WERI-Rb-1 (cell line): ENCODE data around the gene SLCO1A2.

Experiments
- DNase-seq: peaks from one replicate; pipeline ENCODE4 v3.0.0-alpha.2; 2020
- H3K27ac ChIP-seq: fragments of 250-450 bp; sonication (Bioruptor Pico); 2 replicates; pipeline ENCODE4 v1.5.1; 2020; ENCODE audit warnings: mild to moderate bottlenecking, moderate library complexity
- H3K27me3 ChIP-seq: fragments of 250-450 bp; sonication (Bioruptor Pico); 2 replicates; pipeline ENCODE4 v1.5.1; 2021; ENCODE audit warnings: mild to moderate bottlenecking, low read depth, moderate library complexity; ENCODE audit not compliant: insufficient read depth, severe bottlenecking
- H3K36me3 ChIP-seq: fragments of 250-450 bp; sonication (Bioruptor Pico); 2 replicates; pipeline ENCODE4 v1.5.1; 2020; ENCODE audit warnings: mild to moderate bottlenecking, moderate library complexity
- H3K4me3 ChIP-seq: 2 replicates; pipeline ENCODE4 v1.5.1; 2011; ENCODE audit warnings: low read depth, mild to moderate bottlenecking, control low read depth, low read length
- H3K9me3 ChIP-seq: fragments of 250-450 bp; sonication (Bioruptor Pico); 2 replicates; pipeline ENCODE4 v1.5.1; 2021; ENCODE audit warnings: mild to moderate bottlenecking, moderate library complexity; ENCODE audit not compliant: severe bottlenecking
- TF ChIP-seq, protein P1 (sequence below): IDR thresholded peaks from 2 replicates; pipeline ENCODE4 v1.5.1; 2011; ENCODE audit warnings: low read depth, mild to moderate bottlenecking, control low read depth, inconsistent platforms, low read length

Gene SLCO1A2

DNA sequence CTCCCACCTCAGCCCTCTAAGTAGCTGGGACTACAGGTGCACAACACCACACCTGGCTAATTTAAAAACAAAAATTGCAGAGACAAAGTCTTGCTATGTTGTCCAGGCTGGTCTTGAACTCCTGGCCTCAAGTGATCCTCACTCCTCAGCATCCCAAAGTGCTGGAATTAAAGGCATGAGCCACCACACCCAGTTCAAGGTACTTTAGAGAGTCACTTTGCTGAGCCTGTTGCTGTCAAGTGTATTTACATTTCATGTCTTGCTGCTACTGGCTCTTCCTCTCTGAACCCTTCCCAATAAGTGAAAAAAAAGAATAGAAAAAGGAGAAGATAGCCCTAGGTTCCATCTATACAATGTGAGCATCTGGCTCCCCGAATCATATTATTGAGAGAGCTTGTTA, 38.4 kb downstream of the SLCO1A2 start:
- no peak for DNase-seq
- Histone ChIP-seq H3K27me3 (no peaks in the 10 kb centered on the region), H3K4me3 (no peak overlapping the region), H3K9me3 (no peaks in the 10 kb centered on the region), H3K27ac (no peak overlapping the region), H3K36me3 (no peaks in the 10 kb centered on the region)
- TF ChIP-seq, protein P1, sequence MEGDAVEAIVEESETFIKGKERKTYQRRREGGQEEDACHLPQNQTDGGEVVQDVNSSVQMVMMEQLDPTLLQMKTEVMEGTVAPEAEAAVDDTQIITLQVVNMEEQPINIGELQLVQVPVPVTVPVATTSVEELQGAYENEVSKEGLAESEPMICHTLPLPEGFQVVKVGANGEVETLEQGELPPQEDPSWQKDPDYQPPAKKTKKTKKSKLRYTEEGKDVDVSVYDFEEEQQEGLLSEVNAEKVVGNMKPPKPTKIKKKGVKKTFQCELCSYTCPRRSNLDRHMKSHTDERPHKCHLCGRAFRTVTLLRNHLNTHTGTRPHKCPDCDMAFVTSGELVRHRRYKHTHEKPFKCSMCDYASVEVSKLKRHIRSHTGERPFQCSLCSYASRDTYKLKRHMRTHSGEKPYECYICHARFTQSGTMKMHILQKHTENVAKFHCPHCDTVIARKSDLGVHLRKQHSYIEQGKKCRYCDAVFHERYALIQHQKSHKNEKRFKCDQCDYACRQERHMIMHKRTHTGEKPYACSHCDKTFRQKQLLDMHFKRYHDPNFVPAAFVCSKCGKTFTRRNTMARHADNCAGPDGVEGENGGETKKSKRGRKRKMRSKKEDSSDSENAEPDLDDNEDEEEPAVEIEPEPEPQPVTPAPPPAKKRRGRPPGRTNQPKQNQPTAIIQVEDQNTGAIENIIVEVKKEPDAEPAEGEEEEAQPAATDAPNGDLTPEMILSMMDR: no peak

- no peak for DNase-seq
- TF ChIP-seq, protein P1: no peak
- no peaks in the 10 kb centered on the region for H3K36me3 ChIP-seq
- H3K4me3 ChIP-seq: no peak overlapping the region
- H3K27me3 ChIP-seq: no peaks in the 10 kb centered on the region
- no peak overlapping the region for H3K27ac ChIP-seq
- H3K9me3 ChIP-seq: no peaks in the 10 kb centered on the region
Measured at GRCh38 chr12:21294176-21294575, 40.5 kb downstream of the SLCO1A2 start.

DNA sequence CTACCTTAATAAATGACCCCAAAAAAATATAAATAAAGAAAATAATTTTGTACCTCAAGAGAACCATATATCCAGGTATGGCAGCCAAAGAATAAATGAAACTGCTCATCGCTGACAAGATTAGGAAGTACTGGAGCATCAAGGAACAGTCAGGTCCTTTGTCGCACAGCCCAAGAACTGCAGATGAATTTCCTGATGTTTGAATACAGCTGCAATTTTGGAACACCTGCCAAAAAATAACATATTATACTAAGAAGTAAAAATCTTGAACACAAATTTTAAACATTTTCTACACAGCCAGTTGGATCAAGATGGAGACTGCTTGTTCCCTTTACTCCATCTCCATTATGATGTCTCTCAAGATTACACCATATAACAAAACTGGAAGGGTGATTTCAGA, 42.6 kb downstream of the SLCO1A2 start:
- DNase-seq: no peak
- H3K36me3 ChIP-seq: no peaks in the 10 kb centered on the region
- no peak overlapping the region for H3K4me3 ChIP-seq
- TF ChIP-seq, protein P1: no peak
- no peaks in the 10 kb centered on the region for H3K9me3 ChIP-seq
- H3K27me3 ChIP-seq: no peaks in the 10 kb centered on the region
- H3K27ac ChIP-seq: no peak overlapping the region

DNA sequence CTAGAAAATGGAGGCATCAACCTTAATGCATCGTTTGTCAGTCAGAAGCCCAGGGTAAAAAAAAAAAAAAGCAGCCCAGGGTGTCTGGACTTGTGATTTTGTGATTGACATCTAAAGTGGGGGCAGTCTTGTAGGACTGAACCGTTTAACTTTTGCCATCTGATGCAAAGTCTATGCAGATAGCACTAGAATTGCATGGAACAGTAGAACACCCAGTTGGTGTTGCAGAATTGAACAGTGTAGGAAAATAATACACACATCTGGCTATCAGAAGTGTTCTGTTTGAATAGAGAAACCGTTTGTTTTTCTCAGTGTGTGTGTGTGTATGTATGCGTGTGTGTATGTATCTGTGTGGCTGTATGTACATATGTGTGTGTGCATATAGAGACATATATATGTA, 45.0 kb downstream of the SLCO1A2 start:
- Histone ChIP-seq H3K9me3 (no peaks in the 10 kb centered on the region), H3K27ac (no peak overlapping the region), H3K36me3 (no peaks in the 10 kb centered on the region), H3K4me3 (no peak overlapping the region), H3K27me3 (no peaks in the 10 kb centered on the region)
- TF ChIP-seq, protein P1: no peak
- DNase-seq: no peak

DNA sequence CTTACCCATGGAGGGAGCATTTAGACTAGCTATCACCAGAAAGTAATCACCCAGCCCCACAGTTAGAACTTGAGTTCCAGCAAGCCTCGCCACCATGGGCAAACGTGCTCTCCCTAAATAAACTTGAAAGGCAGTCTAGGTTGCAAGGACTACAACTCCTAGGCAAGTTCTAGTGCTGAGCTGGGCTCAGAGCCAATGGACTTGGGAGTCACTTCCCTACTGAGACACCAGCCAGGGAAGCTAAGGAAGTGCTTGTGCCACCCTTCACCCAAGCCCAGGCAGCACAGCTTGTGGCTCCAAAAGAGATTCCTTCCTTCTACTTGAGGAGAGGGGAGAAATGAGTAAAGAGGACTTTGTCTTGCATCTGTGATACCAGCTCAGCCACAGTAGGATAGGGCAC, 57.9 kb downstream of the SLCO1A2 start:
- Histone ChIP-seq H3K9me3 (no peaks in the 10 kb centered on the region), H3K36me3 (no peaks in the 10 kb centered on the region), H3K27me3 (no peaks in the 10 kb centered on the region), H3K4me3 (no peak overlapping the region), H3K27ac (no peak overlapping the region)
- TF ChIP-seq, protein P1: no peak
- no peak for DNase-seq

- no peaks in the 10 kb centered on the region for H3K27me3 ChIP-seq
- DNase-seq: no peak
- no peak overlapping the region for H3K27ac ChIP-seq
- H3K4me3 ChIP-seq: no peak overlapping the region
- H3K9me3 ChIP-seq: no peaks in the 10 kb centered on the region
- H3K36me3 ChIP-seq: no peaks in the 10 kb centered on the region
- TF ChIP-seq, protein P1: no peak
Measured at GRCh38 chr12:21265932-21266331, 68.8 kb downstream of the SLCO1A2 start.
